Activated naive CD4-positive, alpha-beta T cell treated with anti-CD3 and anti-CD28 coated beads, Interleukin-2, amount 50 U/mL, for 72 hours (primary cell): ENCODE measurements around the gene HMG20B. TPM values are rescaled to one million over a fixed set of nuclear protein-coding genes. Genes with fewer than 3 reads are reported as not detected.

Experiments used
- ATAC-seq, 2 donors: fragments of 150-1000 bp; cut with Tn5 transposase; 2 replicates each; pipeline ENCODE4 v1.10.0; 2021; ENCODE audit warnings: mild to moderate bottlenecking in 2 of 2, moderate library complexity in 2 of 2
- DNase-seq, 2 donors: peaks; one replicate each; pipeline ENCODE4 v3.0.0; 2021 to 2022; ENCODE audit warnings: low spot score in 2 of 2
- H3K27ac Mint-ChIP-seq, 2 donors: one replicate each; pipeline ENCODE4 v1.8.0; 2022; ENCODE audit warnings: mild to moderate bottlenecking in 2 of 2, mixed read lengths in 2 of 2
- H3K36me3 Mint-ChIP-seq, 2 donors: one replicate each; pipeline ENCODE4 v1.8.0; 2022; ENCODE audit warnings: mixed read lengths in 2 of 2
- H3K9me3 Mint-ChIP-seq, 2 donors: one replicate each; pipeline ENCODE4 v1.8.0; 2022; ENCODE audit warnings: mixed read lengths in 2 of 2
- total RNA-seq, 2 donors: library from RNA; stranded (reverse); gene quantifications; one replicate each; pipeline ENCODE4 v1.2.3, GENCODE V29; 2022

Gene HMG20B
- total RNA-seq, 2 donors from 2014 or later = 66.2 to 86.9 TPM

DNA sequence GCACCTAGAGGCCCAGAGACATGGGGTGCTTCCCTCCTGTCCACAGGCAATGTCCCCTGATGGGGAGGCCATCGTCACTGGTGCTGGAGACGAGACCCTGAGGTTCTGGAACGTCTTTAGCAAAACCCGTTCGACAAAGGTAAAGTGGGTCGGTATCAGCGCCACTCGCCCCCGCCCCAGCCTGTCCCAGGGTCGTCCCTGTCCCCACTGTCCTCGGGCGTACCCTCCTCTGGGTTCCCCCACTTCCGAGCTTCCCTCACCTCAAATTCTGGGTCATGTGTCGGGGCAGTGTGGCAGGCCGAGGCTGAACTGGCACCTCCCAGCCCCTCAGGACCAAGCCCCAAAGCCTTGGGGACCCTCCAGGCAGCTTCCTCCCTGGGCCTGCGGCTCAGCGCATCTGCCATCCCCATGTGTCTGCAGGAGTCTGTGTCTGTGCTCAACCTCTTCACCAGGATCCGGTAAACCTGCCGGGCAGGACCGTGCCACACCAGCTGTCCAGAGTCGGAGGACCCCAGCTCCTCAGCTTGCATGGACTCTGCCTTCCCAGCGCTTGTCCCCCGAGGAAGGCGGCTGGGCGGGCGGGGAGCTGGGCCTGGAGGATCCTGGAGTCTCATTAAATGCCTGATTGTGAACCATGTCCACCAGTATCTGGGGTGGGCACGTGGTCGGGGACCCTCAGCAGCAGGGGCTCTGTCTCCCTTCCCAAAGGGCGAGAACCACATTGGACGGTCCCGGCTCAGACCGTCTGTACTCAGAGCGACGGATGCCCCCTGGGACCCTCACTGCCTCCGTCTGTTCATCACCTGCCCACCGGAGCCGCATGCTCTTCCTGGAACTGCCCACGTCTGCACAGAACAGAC, 38.1 kb upstream of the HMG20B start:
- Mint-ChIP-seq H3K27ac (peak overlapping the region in 1 of 2 donors; percentile 36), H3K9me3 (no peaks in the 10 kb centered on the region), H3K36me3 (peaks cover 0 to 13% of the 10 kb centered on the region in 2 donors)
- no peak for DNase-seq
- ATAC-seq = no peak

DNA sequence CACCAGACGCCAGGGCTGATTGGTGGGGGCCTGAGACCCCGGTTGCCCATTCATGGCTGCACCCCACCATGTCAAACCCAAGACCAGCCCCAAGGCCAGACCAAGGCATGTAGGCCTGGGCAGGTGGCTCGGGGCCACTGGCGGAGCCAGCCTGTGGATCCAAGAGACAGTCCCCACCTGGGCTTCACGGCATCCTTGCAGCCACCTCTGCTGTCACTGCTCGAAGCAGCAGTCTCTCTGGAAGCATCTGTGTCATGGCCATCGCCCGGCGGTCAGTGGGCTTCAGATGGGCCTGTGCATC, 37.6 kb upstream of the HMG20B start:
- ATAC-seq = no peak
- H3K27ac Mint-ChIP-seq = no peak overlapping the region
- no peaks in the 10 kb centered on the region for H3K9me3 Mint-ChIP-seq

DNA sequence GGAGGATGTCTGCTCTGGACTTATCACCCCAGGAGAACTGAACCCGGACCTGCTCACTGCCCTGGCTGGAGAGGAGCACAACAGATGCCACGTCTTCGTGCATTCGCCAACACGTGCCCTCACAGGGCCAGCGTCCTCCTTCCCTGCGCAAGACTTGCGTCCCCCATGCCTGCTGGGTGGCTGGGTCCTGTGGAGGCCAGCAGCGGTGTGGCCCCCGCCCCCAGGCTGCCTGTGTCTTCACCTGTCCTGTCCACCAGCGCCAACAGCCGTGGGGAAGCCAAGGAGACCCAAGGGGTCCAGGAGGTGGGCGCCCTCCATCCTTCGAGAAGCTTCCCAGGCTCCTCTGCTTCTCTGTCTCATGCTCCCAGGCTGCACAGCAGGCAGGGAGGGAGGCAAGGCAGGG, 37.2 kb upstream of the HMG20B start:
- Mint-ChIP-seq H3K9me3 (no peaks in the 10 kb centered on the region), H3K36me3 (peaks cover 0 to 17% of the 10 kb centered on the region in 2 donors), H3K27ac (no peak overlapping the region)
- no peak for DNase-seq
- ATAC-seq = no peak

More for the DNA sequence above, 37.6 kb upstream of the HMG20B start:
- H3K36me3 Mint-ChIP-seq = peaks cover 0 to 17% of the 10 kb centered on the region in 2 donors
- no peak for DNase-seq

DNA sequence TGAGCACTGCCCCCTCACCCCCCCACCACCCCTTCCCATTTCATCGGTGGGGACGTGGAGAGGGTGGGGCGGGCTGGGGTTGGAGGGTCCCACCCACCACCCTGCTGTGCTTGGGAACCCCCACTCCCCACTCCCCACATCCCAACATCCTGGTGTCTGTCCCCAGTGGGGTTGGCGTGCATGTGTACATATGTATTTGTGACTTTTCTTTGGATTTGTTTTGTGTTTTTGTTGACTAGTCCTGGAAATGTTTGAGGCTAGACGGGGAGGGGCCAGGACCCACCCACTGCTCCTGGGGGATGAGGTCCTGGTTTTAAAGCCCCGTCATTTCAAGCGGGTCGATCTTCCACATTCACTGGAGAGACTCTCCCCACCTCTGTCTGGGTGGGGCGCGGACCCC, 36.8 kb upstream of the HMG20B start:
- Mint-ChIP-seq H3K9me3 (no peaks in the 10 kb centered on the region), H3K27ac (no peak overlapping the region), H3K36me3 (peaks cover 0 to 17% of the 10 kb centered on the region in 2 donors)
- DNase-seq (no peak), ATAC-seq (no peak)

DNA sequence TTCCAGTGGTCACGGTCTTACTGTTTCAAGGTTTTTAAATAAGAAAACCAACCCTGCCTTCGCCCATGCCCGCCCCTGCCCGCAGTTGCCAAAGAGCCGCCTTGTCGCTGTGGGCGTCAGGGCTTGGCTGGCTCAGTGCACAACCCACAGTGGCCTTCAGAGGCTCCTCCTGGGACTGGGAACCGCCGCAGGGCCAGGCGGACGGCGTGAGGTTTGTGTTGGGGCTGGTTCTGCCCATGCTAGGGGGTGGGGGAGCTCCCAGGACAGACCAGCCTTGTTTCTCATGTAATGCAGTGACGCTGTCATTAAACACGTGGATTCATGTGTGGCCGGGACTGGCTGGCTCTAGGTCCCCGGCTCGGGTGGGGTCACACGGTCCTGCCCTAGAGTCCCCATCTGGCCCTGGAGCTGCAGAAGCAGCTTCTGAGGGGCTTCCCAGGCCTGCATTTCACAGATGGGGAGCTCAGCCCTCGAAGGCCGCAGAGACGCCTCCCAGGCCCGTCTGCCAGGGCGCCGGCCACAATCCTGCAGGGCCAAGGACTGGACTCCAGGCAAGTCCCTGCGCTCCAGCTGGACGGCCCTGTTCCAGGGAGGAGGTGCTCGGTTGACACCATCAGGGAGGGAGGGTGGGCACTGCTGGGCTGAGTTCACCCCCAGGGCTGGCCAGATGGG, 36.2 kb upstream of the HMG20B start:
- ATAC-seq = no peak
- peak overlapping the region in 1 of 2 donors; percentile 77 for H3K27ac Mint-ChIP-seq

DNA sequence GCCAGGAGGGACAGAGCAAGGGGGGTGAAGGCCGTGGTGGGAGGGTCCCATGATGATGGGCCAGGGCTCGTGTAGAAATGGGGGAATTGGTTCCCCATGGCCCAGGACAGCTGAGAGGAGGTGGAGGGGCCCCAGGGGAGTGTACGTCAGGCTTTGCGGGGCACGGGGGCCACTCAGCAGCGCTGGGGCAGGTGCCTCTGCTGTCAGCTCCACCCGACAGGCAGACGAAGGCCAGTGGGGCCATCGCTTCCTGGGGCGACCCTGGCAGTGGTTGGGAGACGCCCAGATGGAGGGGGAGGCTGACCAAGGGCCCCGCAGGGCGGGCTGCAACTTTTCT, 35.7 kb upstream of the HMG20B start:
- H3K27ac Mint-ChIP-seq = peak overlapping the region in 1 of 2 donors; percentile 77
- DNase-seq = no peak
- peaks cover 0 to 17% of the 10 kb centered on the region in 2 donors for H3K36me3 Mint-ChIP-seq
- ATAC-seq = no peak
- H3K9me3 Mint-ChIP-seq = no peaks in the 10 kb centered on the region

More for the DNA sequence above, 36.2 kb upstream of the HMG20B start:
- peaks cover 0 to 17% of the 10 kb centered on the region in 2 donors for H3K36me3 Mint-ChIP-seq
- no peak for DNase-seq
- H3K9me3 Mint-ChIP-seq = no peaks in the 10 kb centered on the region

DNA sequence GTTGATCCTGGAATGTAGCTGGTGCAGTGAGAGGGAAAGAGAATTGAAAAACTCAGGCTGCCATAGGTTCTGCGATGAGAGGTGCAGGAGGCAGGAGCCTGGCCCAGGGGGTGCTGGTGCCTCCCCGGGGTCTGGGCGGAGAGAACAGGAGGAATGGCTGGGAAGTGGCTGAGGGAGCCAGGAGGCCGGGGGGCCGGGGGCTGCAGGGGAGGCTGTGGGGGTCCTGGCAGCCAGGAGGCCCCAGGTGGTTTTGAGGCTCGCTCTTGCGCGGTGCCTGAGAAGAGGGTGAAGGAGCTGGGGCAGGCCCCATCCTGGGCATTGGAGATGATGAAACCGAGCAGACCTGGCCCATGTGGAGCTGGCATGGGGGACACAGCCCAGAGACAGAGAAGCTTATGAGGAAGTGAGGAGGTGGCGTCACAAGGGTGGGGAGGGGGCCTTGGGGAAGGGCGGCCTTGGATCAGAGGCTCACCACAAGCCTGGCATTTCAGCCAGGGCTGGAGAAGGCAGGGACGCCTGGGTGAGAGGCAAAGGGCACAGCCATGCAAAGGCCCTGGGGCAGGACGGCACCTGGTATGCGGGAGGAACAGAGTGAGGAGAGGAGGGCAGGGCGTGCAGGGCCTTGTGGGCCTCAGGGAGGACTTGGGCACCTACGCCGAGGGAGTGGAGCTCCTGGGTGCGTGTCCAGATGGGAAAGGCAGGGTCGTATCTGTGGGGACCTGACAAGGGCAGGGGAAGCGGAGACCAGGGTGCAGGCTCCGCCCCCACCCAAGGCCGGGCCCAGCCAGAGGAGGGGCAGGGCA, 35.1 kb upstream of the HMG20B start:
- no peaks in the 10 kb centered on the region for H3K9me3 Mint-ChIP-seq
- ATAC-seq (peak; percentile 9 to 19), DNase-seq (no peak)
- H3K36me3 Mint-ChIP-seq = peaks cover 0 to 17% of the 10 kb centered on the region in 2 donors
- peak overlapping the region; percentile 77 to 84 for H3K27ac Mint-ChIP-seq

DNA sequence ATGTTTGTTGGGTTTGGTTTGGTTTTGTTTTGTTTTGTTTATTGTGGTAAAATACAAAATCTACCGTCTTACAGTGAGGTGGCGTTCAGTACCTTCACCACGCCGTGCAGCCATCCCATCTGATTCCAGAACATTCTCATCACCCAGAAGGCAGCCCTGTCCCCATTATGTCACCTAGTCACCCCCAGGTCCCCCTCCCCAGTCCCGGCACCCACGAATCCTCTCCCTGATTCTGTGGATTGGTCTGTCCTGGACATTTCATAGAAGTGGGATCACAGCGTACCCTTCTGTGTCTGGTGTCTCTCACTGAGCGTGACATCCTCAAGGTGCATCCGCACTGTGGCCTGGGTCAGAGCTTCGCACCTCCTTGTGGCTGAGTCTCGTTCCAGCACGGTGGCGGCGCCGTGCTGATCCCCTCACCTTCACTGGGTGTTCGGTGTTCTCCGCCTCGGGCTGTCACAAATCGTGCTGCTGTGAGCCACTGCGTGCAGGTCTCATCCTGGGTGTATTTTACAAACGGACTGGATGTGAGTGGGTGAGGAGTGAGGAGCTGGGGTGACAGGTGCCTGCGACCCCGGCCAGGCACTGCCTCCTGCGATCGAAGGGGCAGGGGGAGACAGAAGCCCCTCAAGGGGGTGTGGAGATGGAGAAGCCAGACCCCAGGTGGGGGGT, 34.4 kb upstream of the HMG20B start:
- Mint-ChIP-seq H3K36me3 (peaks cover 0 to 17% of the 10 kb centered on the region in 2 donors), H3K9me3 (no peaks in the 10 kb centered on the region), H3K27ac (peak overlapping the region in 1 of 2 donors; percentile 77)
- ATAC-seq (no peak), DNase-seq (no peak)

DNA sequence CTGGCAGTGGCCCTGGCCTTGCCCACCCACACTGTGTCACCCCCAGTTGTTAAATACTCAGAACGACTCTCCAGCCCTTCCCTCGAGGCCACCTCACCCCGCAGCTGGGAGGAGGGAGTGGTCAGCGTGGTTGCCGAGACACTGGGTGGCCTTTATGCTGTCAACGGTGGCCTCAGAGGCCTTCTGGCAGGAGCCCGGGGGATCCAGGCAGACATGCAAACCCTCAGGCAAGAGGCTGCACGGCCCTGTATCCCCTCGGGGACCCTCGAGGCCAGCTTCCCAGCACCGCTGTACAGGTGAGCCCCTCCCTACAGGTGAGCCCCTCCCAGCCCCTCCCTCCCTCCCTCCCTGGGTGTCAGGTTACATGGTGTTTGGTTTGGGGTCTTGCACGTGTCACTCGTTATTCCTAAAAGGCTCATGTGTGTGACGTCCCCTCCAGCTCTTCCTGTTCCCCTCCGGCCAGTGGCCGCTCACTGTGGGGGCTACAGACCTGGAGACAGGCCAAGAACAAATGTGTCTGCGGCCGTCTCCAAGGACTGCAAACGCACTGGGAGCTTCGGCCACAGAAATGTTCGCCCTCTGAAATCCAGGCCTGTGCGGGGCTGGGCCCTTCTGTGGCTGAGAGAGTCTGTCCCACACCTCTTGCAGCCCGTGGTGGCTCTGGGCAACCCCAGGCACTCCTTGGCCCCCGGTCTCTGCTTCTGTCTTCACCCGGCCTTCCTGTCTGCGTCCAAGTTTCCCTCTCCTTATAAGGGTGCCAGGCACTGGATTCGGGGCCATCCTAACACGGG, 33.6 kb upstream of the HMG20B start, which contains the start of gene TEKTIP1:
TEKTIP1 (plus strand) TSS at position 210 of the 791 bp plus-strand sequence; CDS start at position 214, 4 bp downstream.
- ATAC-seq (no peak), DNase-seq (no peak)
- Mint-ChIP-seq H3K27ac (peak within 1 kb of the TSS; percentile 36 to 77), H3K36me3 (peaks cover 0 to 17% of the 10 kb centered on the region in 2 donors), H3K9me3 (no peaks in the 10 kb centered on the region)

DNA sequence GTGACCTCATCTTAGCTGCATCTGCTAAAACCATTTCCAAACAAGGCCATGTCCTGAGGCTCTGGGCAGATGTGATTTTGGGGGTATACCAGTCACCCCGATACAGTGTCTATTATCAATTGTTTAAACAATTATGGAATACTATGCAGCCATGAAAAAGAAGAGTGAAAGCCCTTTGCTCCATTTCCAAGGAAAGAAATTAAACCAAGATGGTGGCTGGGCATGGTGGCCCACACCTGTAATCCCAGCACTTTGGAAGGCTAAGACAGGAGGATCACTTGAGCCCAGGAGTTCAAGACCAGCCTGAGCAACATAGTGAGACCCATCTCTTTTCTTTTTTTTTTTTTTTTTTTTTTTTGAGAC, 33.0 kb upstream of the HMG20B start:
- no peak for ATAC-seq
- Mint-ChIP-seq H3K9me3 (no peaks in the 10 kb centered on the region), H3K27ac (peak overlapping the region; percentile 36 to 56), H3K36me3 (peaks cover 0 to 14% of the 10 kb centered on the region in 2 donors)
- no peak for DNase-seq

DNA sequence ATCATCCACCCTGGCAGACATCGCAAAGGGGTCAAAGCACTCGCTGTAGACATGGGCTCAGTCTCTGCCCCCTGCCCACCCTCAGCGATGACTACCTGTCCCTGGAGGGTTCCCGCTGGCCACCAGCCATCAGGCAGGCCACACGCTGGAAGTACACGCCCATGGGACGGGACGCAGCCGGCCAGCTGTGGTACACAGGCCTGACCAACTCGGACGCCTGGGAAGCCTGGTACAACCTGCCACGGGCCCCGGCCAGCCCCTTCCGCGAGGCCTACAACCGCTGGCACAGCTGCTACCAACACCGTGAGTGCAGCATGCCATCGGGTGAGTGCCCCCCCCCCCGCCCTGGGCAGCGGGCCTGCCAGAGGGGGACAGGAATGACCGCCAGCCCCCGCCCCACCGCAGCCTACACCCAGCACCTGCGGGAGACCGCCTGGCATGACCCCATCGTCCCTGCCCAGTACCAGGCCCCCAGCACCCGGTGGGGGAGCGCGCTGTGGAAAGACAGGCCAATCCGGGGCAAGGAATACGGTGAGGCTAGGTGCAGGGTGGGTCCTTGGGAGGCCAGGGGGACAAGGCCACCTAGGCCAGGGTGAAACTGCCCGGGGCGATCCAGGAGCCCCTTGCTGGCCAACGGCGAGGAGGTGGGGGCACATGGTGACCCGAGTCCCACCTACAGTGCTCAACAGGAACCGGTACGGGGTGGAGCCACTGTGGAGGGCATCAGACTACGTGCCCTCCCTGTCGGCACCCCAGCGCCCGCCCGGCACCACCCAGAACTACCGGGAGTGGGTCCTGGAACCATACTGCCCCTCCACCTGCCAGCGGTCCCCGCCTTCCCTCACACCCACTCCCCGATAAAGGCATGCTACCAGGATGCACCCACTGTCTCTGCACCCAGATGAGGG, 29.3 kb upstream of the HMG20B start:
- ATAC-seq = no peak
- peak overlapping the region in 1 of 2 donors; percentile 44 for H3K27ac Mint-ChIP-seq

DNA sequence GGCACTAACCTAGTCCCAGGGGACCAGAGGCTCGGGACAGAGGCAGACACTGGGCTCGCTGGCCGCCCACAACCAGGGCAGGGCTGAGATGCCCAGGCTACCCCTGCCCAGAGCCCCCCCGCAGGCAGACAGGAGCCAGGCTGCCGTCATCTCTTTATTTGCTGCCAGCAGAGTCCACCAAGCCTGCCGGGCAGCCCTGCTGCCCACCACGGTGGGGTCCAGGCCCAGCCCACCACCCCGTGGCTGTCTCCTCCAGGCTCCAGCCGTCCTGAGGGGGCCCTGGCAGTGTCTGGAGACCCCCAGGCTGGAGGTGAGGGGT, 28.7 kb upstream of the HMG20B start:
- peak overlapping the region in 1 of 2 donors; percentile 44 for H3K27ac Mint-ChIP-seq
- peaks cover 0 to 8% of the 10 kb centered on the region in 2 donors for H3K36me3 Mint-ChIP-seq
- no peaks in the 10 kb centered on the region for H3K9me3 Mint-ChIP-seq
- ATAC-seq = no peak
- no peak for DNase-seq

More for the DNA sequence above, 29.3 kb upstream of the HMG20B start:
- DNase-seq = no peak
- peaks cover 0 to 8% of the 10 kb centered on the region in 2 donors for H3K36me3 Mint-ChIP-seq
- no peaks in the 10 kb centered on the region for H3K9me3 Mint-ChIP-seq

DNA sequence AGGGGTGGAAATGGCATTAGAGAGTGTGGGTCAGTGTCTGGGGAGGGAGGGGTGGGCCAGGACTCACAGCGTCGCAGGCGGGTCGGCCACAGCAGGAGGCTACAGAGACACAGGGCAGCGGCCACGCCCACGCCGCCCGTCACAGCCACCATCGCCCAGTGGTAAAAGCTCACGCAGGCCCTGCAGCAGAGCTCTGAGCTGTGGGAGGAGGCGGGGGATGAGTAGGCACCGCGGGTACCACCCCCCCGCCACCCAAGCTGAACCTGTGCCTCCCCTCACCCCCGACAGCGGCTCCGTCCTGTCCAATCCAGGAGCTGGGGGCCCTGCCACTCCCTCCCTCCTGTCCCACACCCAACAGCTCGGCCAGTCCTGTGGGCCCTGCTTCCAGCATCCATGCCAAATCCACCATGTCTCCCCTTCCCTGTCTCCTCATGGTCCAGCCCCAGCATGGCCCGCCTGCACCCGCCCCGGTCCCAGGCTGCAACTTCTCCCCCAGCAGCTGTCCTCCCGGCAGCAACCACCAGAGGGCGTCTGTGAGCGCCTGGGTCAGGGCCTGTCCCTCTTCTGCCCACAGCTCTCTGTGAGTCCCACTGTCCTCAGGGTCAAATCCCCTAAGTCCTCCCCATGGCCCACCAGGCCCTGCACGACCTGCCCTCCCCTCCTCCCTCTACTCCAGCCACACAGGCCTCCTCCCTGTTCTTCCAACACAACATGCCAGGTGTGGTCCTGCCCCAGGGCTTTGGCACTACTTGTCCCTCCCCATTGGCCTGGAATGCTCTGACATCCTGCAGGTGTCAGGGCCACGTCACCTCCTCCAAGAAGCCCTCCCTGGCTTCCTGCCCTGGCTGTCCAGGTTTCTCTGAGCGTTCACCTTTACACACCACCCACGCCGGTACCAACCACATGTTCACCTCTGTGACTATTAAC, 27.7 kb upstream of the HMG20B start:
- Mint-ChIP-seq H3K27ac (peak overlapping the region; percentile 36 to 72), H3K36me3 (peaks cover 0 to under 1% of the 10 kb centered on the region in 2 donors), H3K9me3 (no peaks in the 10 kb centered on the region)
- peak; percentile 70 to 84 for ATAC-seq
- peak; percentile 83 to 96 for DNase-seq

DNA sequence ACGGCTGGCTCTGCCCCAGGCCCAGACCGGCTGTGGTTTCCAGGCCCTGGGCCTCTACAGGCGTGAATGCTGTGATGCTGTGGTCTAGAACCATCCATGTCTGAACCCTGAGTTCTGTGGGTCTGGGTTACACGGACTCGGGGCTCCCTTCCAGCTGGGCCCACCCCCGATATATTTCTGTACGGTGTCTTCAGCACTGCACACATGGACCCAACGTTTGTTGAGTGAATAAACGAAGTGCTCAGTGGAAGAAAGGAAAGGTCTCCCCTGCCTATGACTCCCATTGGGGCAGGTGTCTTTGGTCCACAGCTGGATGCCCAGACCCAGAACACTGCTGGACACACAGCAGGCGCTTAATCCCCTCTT, 27.1 kb upstream of the HMG20B start:
- Mint-ChIP-seq H3K9me3 (no peaks in the 10 kb centered on the region), H3K27ac (peak overlapping the region; percentile 36 to 72), H3K36me3 (no peaks in the 10 kb centered on the region)
- DNase-seq (no peak), ATAC-seq (no peak)
